ENCODE data around the gene IFI35. TPM values are rescaled to one million over a fixed set of nuclear protein-coding genes. Genes with fewer than 3 reads are reported as not detected.
"Not testable (repeated sequence)": the region's sequence is repeated elsewhere in the genome, so short reads cannot be mapped to it uniquely, and the experiment has no call there.

Gene IFI35
- total and polyA plus RNA-seq, 3 experiments from 2014 or later: 23.2 to 73.2 (median 24.0) TPM

DNA sequence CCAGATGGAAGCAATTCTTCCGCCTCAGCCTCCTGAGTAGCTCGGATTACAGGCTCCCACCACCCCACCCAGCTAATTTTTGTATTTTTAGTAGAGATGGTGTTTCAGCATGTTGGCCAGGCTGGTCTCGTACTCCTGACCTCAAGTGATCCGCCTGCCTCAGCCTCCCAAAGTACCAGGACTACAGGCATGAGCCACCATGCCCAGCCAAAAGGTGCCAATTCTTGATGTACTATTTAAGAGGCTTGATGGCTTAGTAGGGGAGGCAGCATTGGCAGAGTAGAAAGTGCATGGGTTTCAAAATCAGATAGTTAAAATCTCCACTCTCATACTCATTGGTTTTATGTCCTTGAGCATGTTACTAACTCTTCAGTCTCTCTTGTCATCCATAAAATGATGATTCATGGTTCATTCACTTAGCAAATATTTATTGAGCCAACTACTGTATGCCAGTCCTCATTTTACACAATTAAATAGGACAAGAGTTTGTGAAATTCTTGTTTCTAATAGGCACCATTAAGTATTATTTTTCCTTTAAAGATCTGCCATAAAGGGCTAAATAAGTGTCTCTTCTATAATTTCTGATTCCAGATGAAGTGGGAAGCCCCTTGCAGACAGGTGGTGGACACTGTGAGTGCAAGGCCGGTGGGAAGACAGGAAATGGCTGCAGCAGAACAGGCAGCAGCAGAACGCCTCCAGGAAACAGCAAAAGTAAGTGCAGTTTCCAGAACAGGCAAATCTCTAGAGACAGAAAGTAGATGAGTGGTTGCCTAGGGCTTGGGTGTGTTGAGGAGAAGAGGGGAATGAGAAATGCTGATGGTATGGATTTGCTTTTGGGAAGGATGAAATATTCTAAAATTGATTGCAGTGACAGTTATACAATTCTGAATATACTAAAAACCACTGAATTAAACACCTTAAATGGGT is 16.6 kb upstream of the IFI35 start:
- CTCF ChIA-PET: interaction anchor here (1.3 to 2.8 kb wide), 2 partner anchors 8 to 9 kb away, joined by 3 to 12 read pairs; partner anchors contain the start of genes RPL27 and RUNDC1
- peak overlapping the region in 1 of 7 donors; percentile 12 for H3K4me3 Mint-ChIP-seq
- Histone ChIP-seq H3K36me3 (ENCODE audit: insufficient read depth, low read length) (peaks cover 36% of the 10 kb centered on the region), H3K4me3 (ENCODE audit: low read length) (no peak overlapping the region), H3K9me3 (ENCODE audit: low read length) (no peaks in the 10 kb centered on the region), H3K4me1 (ENCODE audit: insufficient read depth, low read length) (no peaks in the 10 kb centered on the region), H3K27ac (ENCODE audit: low read depth, low read length) (no peak overlapping the region), H3K27me3 (ENCODE audit: insufficient read depth, low read length, poor library complexity, severe bottlenecking) (no peaks in the 10 kb centered on the region)
- H3K9me3 Mint-ChIP-seq: no peaks in the 10 kb centered on the region
- peak overlapping the region in 5 of 8 donors; percentile 10 to 70 (median 50) for H3K27ac Mint-ChIP-seq
- H3K36me3 Mint-ChIP-seq: peaks cover 5 to 80% (median 15%) of the 10 kb centered on the region in 3 donors
- DNase-seq: no peak
- no peaks in the 10 kb centered on the region for H3K27me3 Mint-ChIP-seq
- POLR2A ChIA-PET: no interaction called here
- H3K4me1 Mint-ChIP-seq: peaks cover 3 to 10% (median 3%) of the 10 kb centered on the region in 3 donors

DNA sequence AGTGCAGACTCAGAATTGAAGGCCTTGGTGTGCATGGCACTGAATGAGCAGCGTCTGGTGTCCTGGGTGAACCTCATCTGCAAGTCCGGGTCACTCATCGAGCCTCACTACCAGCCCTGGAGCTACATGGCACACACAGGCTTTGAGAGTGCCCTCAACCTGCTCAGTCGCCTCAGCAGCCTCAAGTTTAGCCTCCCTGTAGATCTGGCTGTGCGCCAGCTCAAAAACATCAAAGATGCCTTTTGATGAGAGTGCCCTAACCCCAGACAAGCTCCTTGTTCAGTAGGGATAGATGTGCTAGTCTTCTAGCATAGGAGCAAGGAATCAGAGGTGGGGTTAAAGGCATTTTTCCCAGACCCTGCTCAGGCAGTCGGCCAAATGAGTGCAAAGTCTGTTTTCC is 15.1 kb upstream of the IFI35 start:
- ChIA-PET POLR2A (no interaction called here), CTCF (interaction anchor here (1.2 to 1.3 kb wide), 2 partner anchors 11 to 16 kb away, joined by 3 read pairs; partner anchors contain the start of genes IFI35 and RUNDC1)
- Histone ChIP-seq H3K27me3 (ENCODE audit: insufficient read depth, low read length, poor library complexity, severe bottlenecking) (no peaks in the 10 kb centered on the region), H3K27ac (ENCODE audit: low read depth, low read length) (no peak overlapping the region), H3K4me3 (ENCODE audit: low read length) (no peak overlapping the region), H3K9me3 (ENCODE audit: low read length) (no peaks in the 10 kb centered on the region), H3K36me3 (ENCODE audit: insufficient read depth, low read length) (peaks cover 36% of the 10 kb centered on the region), H3K4me1 (ENCODE audit: insufficient read depth, low read length) (no peaks in the 10 kb centered on the region)
- peaks cover 5 to 73% (median 13%) of the 10 kb centered on the region in 3 donors for H3K36me3 Mint-ChIP-seq
- H3K4me3 Mint-ChIP-seq: no peak overlapping the region
- no peaks in the 10 kb centered on the region for H3K27me3 Mint-ChIP-seq
- H3K9me3 Mint-ChIP-seq: no peaks in the 10 kb centered on the region
- no peak for DNase-seq
- peaks cover 0 to 2% (median 0%) of the 10 kb centered on the region in 3 donors for H3K4me1 Mint-ChIP-seq
- H3K27ac Mint-ChIP-seq: peak overlapping the region in 1 of 8 donors; percentile 25

DNA sequence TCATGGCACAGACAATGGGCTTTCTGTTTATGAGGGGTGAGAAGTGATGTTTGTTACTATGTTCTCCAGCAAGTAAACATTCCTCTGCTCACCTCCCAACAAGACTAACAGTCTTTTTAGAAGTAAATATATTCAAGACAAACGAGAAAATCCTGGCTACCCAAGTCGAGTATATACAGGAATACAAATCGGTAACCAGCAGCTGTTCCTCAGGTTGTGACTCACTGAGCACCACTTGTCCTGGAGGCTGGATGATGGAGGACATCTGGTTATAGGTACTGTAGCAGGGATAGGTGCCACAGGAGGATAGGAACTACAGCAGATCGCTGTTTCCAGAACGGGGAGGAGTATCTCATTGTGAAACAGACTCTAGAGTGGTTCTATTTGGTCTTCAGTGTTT is 13.7 kb upstream of the IFI35 start:
- peaks cover 36% of the 10 kb centered on the region for H3K36me3 ChIP-seq (ENCODE audit: insufficient read depth, low read length)
- POLR2A ChIA-PET: interaction anchor here (0.6 kb wide), 1 partner anchor 452 kb away, joined by 3 read pairs; no protein-coding TSS in a partner anchor
- DNase-seq: no peak
- peak overlapping the region in 5 of 8 donors; percentile 5 to 80 (median 42) for H3K27ac Mint-ChIP-seq
- H3K27ac ChIP-seq (ENCODE audit: low read depth, low read length): no peak overlapping the region
- H3K27me3 ChIP-seq (ENCODE audit: insufficient read depth, low read length, poor library complexity, severe bottlenecking): no peaks in the 10 kb centered on the region
- no peak overlapping the region for H3K4me3 ChIP-seq (ENCODE audit: low read length)
- H3K4me1 ChIP-seq (ENCODE audit: insufficient read depth, low read length): peaks cover 7% of the 10 kb centered on the region
- CTCF ChIA-PET: no interaction called here
- H3K4me1 Mint-ChIP-seq: peaks cover 6 to 7% (median 6%) of the 10 kb centered on the region in 3 donors
- H3K9me3 ChIP-seq (ENCODE audit: low read length): no peaks in the 10 kb centered on the region
- H3K36me3 Mint-ChIP-seq: peaks cover 5 to 61% (median 13%) of the 10 kb centered on the region in 3 donors
- no peak overlapping the region for H3K4me3 Mint-ChIP-seq
- H3K9me3 Mint-ChIP-seq: no peaks in the 10 kb centered on the region
- H3K27me3 Mint-ChIP-seq: no peaks in the 10 kb centered on the region

DNA sequence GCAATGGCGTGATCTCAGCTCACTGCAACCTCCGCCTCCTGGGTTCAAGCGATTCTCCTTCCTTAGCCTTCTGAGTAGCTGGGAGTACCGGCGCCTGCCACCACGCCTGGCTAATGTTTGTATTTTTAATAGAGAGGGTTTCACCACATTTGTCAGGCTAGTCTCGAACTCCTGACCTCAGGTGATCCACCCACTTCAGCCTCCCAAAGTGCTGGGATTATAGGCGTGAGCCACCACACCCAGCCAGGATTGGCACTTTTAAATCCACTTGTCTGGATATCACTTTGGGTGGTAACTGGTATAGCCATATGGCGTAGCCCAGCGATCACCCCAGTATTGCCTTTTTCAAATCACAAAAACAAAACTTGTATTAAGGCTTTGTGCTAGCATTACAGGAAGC is 12.7 kb upstream of the IFI35 start:
- H3K27me3 Mint-ChIP-seq; H3K9me3 Mint-ChIP-seq; POLR2A ChIA-PET; H3K9me3 ChIP-seq (ENCODE audit: low read length); H3K4me3 ChIP-seq (ENCODE audit: low read length); CTCF ChIA-PET; H3K27me3 ChIP-seq (ENCODE audit: insufficient read depth, low read length, poor library complexity, severe bottlenecking); H3K4me3 Mint-ChIP-seq; DNase-seq; H3K27ac ChIP-seq (ENCODE audit: low read depth, low read length): not testable (repeated sequence)
- H3K27ac Mint-ChIP-seq: peak overlapping the region in 2 of 8 donors; percentile 5 to 54
- H3K4me1 Mint-ChIP-seq: peaks cover 12 to 16% (median 14%) of the 10 kb centered on the region in 3 donors
- peaks cover 5 to 56% (median 11%) of the 10 kb centered on the region in 3 donors for H3K36me3 Mint-ChIP-seq
- H3K4me1 ChIP-seq (ENCODE audit: insufficient read depth, low read length): peaks cover 10% of the 10 kb centered on the region
- H3K36me3 ChIP-seq (ENCODE audit: insufficient read depth, low read length): peaks cover 32% of the 10 kb centered on the region

DNA sequence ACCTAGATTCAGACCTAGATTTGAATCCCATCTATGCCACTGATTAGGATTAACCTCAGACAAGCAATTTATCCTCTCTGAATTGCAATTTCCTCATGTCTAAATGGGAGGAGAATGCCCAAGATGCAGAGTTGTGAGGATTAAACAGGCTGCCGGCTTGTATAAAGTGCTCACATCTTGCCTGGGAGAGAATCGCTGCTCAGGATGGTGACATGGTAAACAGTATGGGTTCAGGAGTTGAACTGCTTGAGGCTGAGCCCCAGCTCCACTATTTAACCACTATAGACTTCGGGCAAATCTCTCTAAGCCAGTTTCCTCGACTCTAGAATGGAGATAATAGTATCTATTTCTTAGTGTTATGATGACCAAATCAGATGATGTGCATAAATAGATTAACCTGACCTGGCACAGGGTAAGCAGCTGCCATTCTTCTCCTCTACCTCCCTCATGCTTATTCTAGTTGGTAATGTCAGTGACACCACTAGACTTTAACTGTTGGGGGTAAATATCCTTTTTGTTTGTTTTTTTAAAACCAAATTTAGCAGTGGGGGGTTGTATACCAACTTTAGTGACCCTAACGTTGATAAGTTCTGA is 9.1 kb upstream of the IFI35 start:
- peak in 1 of 5 donors; percentile 37 for DNase-seq
- POLR2A ChIA-PET: interaction anchor here (0.6 to 2.2 kb wide), 26 partner anchors 9 to 1905 kb away, joined by 3 to 28 read pairs (median 5); partner anchors contain the start of genes ARL4D, BECN1, BRCA1 and DHX8
- Mint-ChIP-seq H3K4me1 (peaks cover 22 to 31% (median 29%) of the 10 kb centered on the region in 3 donors), H3K27me3 (no peaks in the 10 kb centered on the region), H3K36me3 (peaks cover 3 to 56% (median 4%) of the 10 kb centered on the region in 3 donors), H3K9me3 (no peaks in the 10 kb centered on the region), H3K27ac (peak overlapping the region; percentile 89 to 100 (median 99)), H3K4me3 (peak overlapping the region; percentile 79 to 97 (median 96))
- CTCF ChIA-PET: interaction anchor here (0.7 to 2.4 kb wide), 21 partner anchors 9 to 486 kb away, joined by 3 to 16 read pairs (median 5); partner anchors contain the start of genes DHX8, IFI35, NBR1 and PSME3
- Histone ChIP-seq H3K9me3 (ENCODE audit: low read length) (no peaks in the 10 kb centered on the region), H3K4me3 (ENCODE audit: low read length) (no peak overlapping the region), H3K36me3 (ENCODE audit: insufficient read depth, low read length) (peaks cover 23% of the 10 kb centered on the region), H3K27ac (ENCODE audit: low read depth, low read length) (peak overlapping the region; percentile 48), H3K27me3 (ENCODE audit: insufficient read depth, low read length, poor library complexity, severe bottlenecking) (no peaks in the 10 kb centered on the region), H3K4me1 (ENCODE audit: insufficient read depth, low read length) (peaks cover 22% of the 10 kb centered on the region)

DNA sequence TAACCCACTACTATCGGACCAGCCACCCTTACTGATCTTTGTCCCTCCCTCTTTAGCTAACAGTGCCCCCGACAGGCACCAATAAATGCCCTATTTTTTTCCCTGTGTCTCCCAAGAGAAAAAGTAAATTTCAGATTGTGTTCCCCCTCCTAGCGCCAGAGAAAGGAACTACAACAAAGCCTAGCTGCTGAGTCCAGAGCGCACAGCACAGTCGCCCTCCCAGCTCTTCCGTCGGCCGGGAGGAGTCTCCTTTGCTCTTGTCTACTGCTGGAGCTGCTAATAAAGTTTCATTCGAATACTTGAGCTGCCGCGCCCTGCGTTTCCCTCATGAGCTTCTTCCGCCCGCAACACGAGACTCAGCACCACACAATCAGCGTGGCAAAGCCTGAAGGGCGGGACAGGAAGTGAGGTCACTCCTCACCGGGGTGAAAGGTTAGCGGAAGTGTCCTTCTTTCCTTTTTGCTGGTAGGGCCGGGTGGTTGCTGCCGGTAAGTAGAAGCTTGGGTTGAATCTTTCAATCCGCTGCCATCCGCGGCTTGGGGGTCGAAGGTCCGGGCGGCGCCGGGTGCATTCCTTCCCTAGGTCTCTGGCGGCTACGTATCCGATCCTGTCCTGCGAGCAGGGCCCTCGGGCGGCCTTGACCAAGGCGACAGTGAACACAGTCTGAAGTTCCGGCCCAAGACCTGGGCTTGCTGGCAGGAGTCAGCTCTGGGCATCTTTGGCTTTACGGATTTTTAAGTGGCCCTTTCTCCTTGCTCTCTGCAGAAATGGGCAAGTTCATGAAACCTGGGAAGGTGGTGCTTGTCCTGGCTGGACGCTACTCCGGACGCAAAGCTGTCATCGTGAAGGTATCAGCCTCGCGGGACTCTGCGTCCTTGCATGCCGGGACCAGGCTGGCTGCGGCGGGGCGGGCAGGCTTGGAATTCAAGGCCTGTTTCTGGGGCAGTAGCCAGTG is 8.3 kb upstream of the IFI35 start, which contains the start of gene RPL27:
RPL27 (plus strand) TSS at position 436 of the 955 bp plus-strand sequence; CDS start at position 768, 332 bp downstream.
- Mint-ChIP-seq H3K27ac (peak within 1 kb of the TSS; percentile 89 to 100 (median 99)), H3K9me3 (no peaks in the 10 kb centered on the region), H3K36me3 (peaks cover 3 to 56% (median 4%) of the 10 kb centered on the region in 3 donors), H3K4me3 (peak within 1 kb of the TSS; percentile 79 to 97 (median 96)), H3K4me1 (peaks cover 22 to 31% (median 29%) of the 10 kb centered on the region in 3 donors), H3K27me3 (no peaks in the 10 kb centered on the region)
- Histone ChIP-seq H3K4me1 (ENCODE audit: insufficient read depth, low read length) (peaks cover 22% of the 10 kb centered on the region), H3K36me3 (ENCODE audit: insufficient read depth, low read length) (peaks cover 18% of the 10 kb centered on the region), H3K9me3 (ENCODE audit: low read length) (no peaks in the 10 kb centered on the region), H3K27me3 (ENCODE audit: insufficient read depth, low read length, poor library complexity, severe bottlenecking) (no peaks in the 10 kb centered on the region), H3K27ac (ENCODE audit: low read depth, low read length) (peak within 1 kb of the TSS; percentile 94), H3K4me3 (ENCODE audit: low read length) (peak within 1 kb of the TSS; percentile 90)
- ChIA-PET CTCF (interaction anchor here (0.7 to 2.4 kb wide), 24 partner anchors 9 to 485 kb away, joined by 3 to 16 read pairs (median 4); partner anchors contain the start of genes BRCA1, DHX8, IFI35 and NBR1), POLR2A (interaction anchor here (0.6 to 2.2 kb wide), 28 partner anchors 9 to 1904 kb away, joined by 3 to 28 read pairs (median 5); partner anchors contain the start of genes ARL4D, BECN1, BRCA1 and DHX8)
- peak; percentile 92 to 99 (median 97) for DNase-seq

All from CD8-positive, alpha-beta memory T cell (primary cell).